GM12878 (cell line): ENCODE results near the gene NRP2. TPM values are rescaled to one million over a fixed set of nuclear protein-coding genes. Genes with fewer than 3 reads are reported as not detected.

ENCODE experiments used
- ATAC-seq: fragments of 200-7000 bp; cut with Tn5 transposase; 3 replicates; pipeline ENCODE4 v1.9.1; 2020; ENCODE audit warnings: mild to moderate bottlenecking, moderate library complexity
- BruUV-seq: library from RNA; stranded (reverse); fragments of 400-500 nt; replicated peaks from 2 replicates; lab custom pipeline; 2021; lab: Mats Ljungman, UMichigan
- CTCF ChIA-PET: fragments of 300-600 bp; sonication (Branson Sonifier 250); formaldehyde crosslinking; extraction: SDS; loops from one replicate; lab custom pipeline; 2021; ENCODE audit warnings: inconsistent platforms; lab: Yijun Ruan, JAX
- POLR2A ChIA-PET: fragments of 350-600 bp; formaldehyde crosslinking; extraction: SDS; loops from one replicate; lab custom pipeline; 2021; ENCODE audit warnings: inconsistent platforms; lab: Charles Lee
- RAD21 ChIA-PET: fragments of 300-600 bp; sonication (Branson Sonifier 250); formaldehyde crosslinking; loops from one replicate; lab custom pipeline; 2023; ENCODE audit warnings: antibody characterized with exemption; ENCODE audit not compliant: unreplicated experiment; lab: Charles Lee
- SMC1A ChIA-PET: fragments of 300-600 bp; sonication (Branson Sonifier 250); formaldehyde crosslinking; loops from one replicate; lab custom pipeline; 2023; ENCODE audit not compliant: unreplicated experiment, uncharacterized antibody; lab: Charles Lee
- DNase-seq: peaks from one replicate; pipeline ENCODE4 v3.0.0-alpha.2; 2011; ENCODE audit warnings: low read depth, low spot score
- FAIRE-seq: peaks from 3 replicates; lab custom pipeline; 2011; peaks lifted over from hg19 to GRCh38; lab: Jason Lieb, UNC
- H2AFZ ChIP-seq: 2 replicates; pipeline ENCODE4 v1.6.0; 2011; ENCODE audit warnings: low read depth, low read length, control low read depth; ENCODE audit not compliant: control insufficient read depth
- H3K27ac ChIP-seq: 2 replicates; pipeline ENCODE4 v1.5.1; 2011; ENCODE audit warnings: control low read depth; ENCODE audit not compliant: control insufficient read depth, insufficient read depth
- H3K27me3 ChIP-seq, 2 experiments: replicated peaks in 1 of 2; 2 replicates each; pipeline versions ENCODE4 v1.6.0 to v1.6.1; 2011; ENCODE audit warnings: low read length in 1 of 2; ENCODE audit not compliant: control insufficient read depth in 2 of 2, insufficient read depth in 2 of 2
- H3K36me3 ChIP-seq, 2 experiments: 2 replicates each; pipeline ENCODE4 v1.5.1; 2011; ENCODE audit warnings: low read length in 1 of 2; ENCODE audit not compliant: control insufficient read depth in 2 of 2, insufficient read depth in 2 of 2
- H3K4me1 ChIP-seq: 2 replicates; pipeline ENCODE4 v1.6.1; 2011; ENCODE audit warnings: mild to moderate bottlenecking, low read length, moderate library complexity, mixed read lengths; ENCODE audit not compliant: control insufficient read depth, insufficient read depth
- H3K4me2 ChIP-seq: 2 replicates; pipeline ENCODE4 v1.6.0; 2011; ENCODE audit warnings: control low read depth; ENCODE audit not compliant: control insufficient read depth, insufficient read depth
- H3K4me3 ChIP-seq: fragments of 200-600 bp; sonication (generic); 2 replicates; pipeline ENCODE4 v1.5.1; 2016
- H3K79me2 ChIP-seq: 2 replicates; pipeline ENCODE4 v1.6.0; 2011; ENCODE audit warnings: low read length; ENCODE audit not compliant: control insufficient read depth, insufficient read depth
- H3K9ac ChIP-seq: 2 replicates; pipeline ENCODE4 v1.8.0; 2011; ENCODE audit warnings: low read length, control low read depth, mixed read lengths; ENCODE audit not compliant: control insufficient read depth, insufficient read depth
- H3K9me3 ChIP-seq: replicated peaks from 3 replicates; pipeline ENCODE4 v1.5.1; 2011; ENCODE audit warnings: mild to moderate bottlenecking, low read length; ENCODE audit not compliant: control insufficient read depth, insufficient read depth
- H4K20me1 ChIP-seq: 2 replicates; pipeline ENCODE4 v1.6.0; 2011; ENCODE audit not compliant: control insufficient read depth, insufficient read depth
- ASH2L ChIP-seq: fragments of 300-600, 200-600 bp; sonication (generic); IDR thresholded peaks from 2 replicates; pipeline ENCODE4 v1.6.1; 2017; ENCODE audit warnings: low read depth, mild to moderate bottlenecking, borderline replicate concordance
- DPF2 ChIP-seq: fragments of 450-650 bp; IDR thresholded peaks from 2 replicates; pipeline ENCODE4 v1.6.1; 2017; ENCODE audit warnings: mild to moderate bottlenecking
- E2F4 ChIP-seq: IDR thresholded peaks from 2 replicates; pipeline ENCODE4 v1.6.1; 2012; ENCODE audit warnings: low read depth, low read length, improper control_type of control experiment
- FOS ChIP-seq: IDR thresholded peaks from 3 replicates; pipeline ENCODE4 v1.6.1; 2011; ENCODE audit warnings: borderline replicate concordance; ENCODE audit not compliant: insufficient read length; ENCODE audit errors: extremely low read depth
- HDAC6 ChIP-seq: fragments of 200-600 bp; sonication (generic); IDR thresholded peaks from one replicate; pipeline ENCODE4 v1.8.0; 2017; ENCODE audit warnings: antibody characterized with exemption; ENCODE audit not compliant: unreplicated experiment
- IRF5 ChIP-seq: fragments of 450-650 bp; IDR thresholded peaks from 2 replicates; pipeline ENCODE4 v1.6.1; 2017; ENCODE audit warnings: borderline replicate concordance
- MYB ChIP-seq: fragments of 150-350 bp; IDR thresholded peaks from 2 replicates; pipeline ENCODE4 v1.6.1; 2014; ENCODE audit warnings: mild to moderate bottlenecking, low read depth, low read length, borderline replicate concordance
- NRF1 ChIP-seq: conservative IDR thresholded peaks from 2 replicates; pipeline ENCODE4 v1.6.1; 2011; ENCODE audit warnings: mild to moderate bottlenecking, low read depth, low read length, improper control_type of control experiment
- RCOR1 ChIP-seq: conservative IDR thresholded peaks from 2 replicates; pipeline ENCODE4 v1.6.1; 2012; ENCODE audit warnings: low read depth, low read length, improper control_type of control experiment
- RELA ChIP-seq: fragments of 450-650 bp; IDR thresholded peaks from 2 replicates; pipeline ENCODE4 v1.8.0; 2014; ENCODE audit warnings: borderline replicate concordance; ENCODE audit not compliant: partially characterized antibody
- SUZ12 ChIP-seq: fragments of 200-600 bp; sonication (generic); IDR thresholded peaks from one replicate; pipeline ENCODE4 v1.6.1; 2018; ENCODE audit warnings: antibody characterized with exemption, mild to moderate bottlenecking; ENCODE audit not compliant: unreplicated experiment
- TCF12 ChIP-seq: IDR thresholded peaks from 2 replicates; pipeline ENCODE4 v1.6.1; 2011; ENCODE audit warnings: low read depth, mild to moderate bottlenecking, low read length
- TCF7 ChIP-seq: IDR thresholded peaks from 2 replicates; pipeline ENCODE4 v1.6.1; 2014; ENCODE audit warnings: antibody characterized with exemption, borderline replicate concordance
- WGBS: methylation state at CpG from one replicate; pipeline ENCODE4 v1.1.6; 2016; ENCODE audit warnings: low lambda C conversion rate; ENCODE audit not compliant: insufficient replicate concordance, insufficient coverage; ENCODE audit errors: missing lambda C conversion rate; 5-methylcytosine and 5-hydroxymethylcytosine counted together
- in situ Hi-C: fragments of 300-500 bp; cut with MboI; formaldehyde crosslinking; loops from 9 replicates; pipeline ENCODE4 v1.14.3; 2018; ENCODE audit warnings: mixed read lengths
- intact Hi-C: fragments of 100-400 bp; cut with micrococcal nuclease; formaldehyde crosslinking; loops from one replicate; pipeline ENCODE4 v1.14.2; 2022; ENCODE audit not compliant: unreplicated experiment
- polyA plus RNA-seq, 11 experiments: library from polyadenylated mRNA; depleted of rRNA in 4 of 11; unstranded in 6 of 11; stranded (reverse) in 5 of 11; fragments of >200 nt; fragmentation: Nextera tagmentation in 4 of 11; fragmentation: Illumina TruSeq in 1 of 11; extraction: Ambion mirVana in 4 of 11; extraction: Trizol in 1 of 11; gene quantifications; 1 replicate in 1 of 11; 2 replicates in 10 of 11; pipeline versions ENCODE4 v1.2.1 to v1.2.3, GENCODE V29; 2011 to 2016; ENCODE audit warnings: inconsistent platforms in 2 of 11, missing spikeins in 2 of 11, low read depth in 1 of 11
- total RNA-seq, 4 experiments: library from RNA; depleted of rRNA in 3 of 4; stranded (reverse); fragments of >200 nt in 3 of 4; fragmentation: Illumina TruSeq in 1 of 4; extraction: Trizol in 1 of 4; gene quantifications; 2 replicates each; pipeline versions ENCODE4 v1.2.1 to v1.2.3, GENCODE V29; 2013 to 2021

The NRP2 gene
- total and polyA plus RNA-seq, 10 of the 15 experiments (the other 5 are each of a cell fraction or from before 2014, with no cell fraction given), result 0.06 to 1.2 (median 0.46) TPM

GRCh38 chr2:205785507-205786260 lies 103.4 kb downstream of the NRP2 start (continued):
- TF ChIP-seq RCOR1 (no peak), IRF5 (no peak), HDAC6 (no peak), TCF12 (no peak), NRF1 (no peak), SUZ12 (no peak)

GRCh38 chr2:205786976-205787375 lies 104.7 kb downstream of the NRP2 start:
- no peaks in the 10 kb centered on the region for H3K4me1 ChIP-seq
- no peaks in the 10 kb centered on the region for H4K20me1 ChIP-seq
- POLR2A ChIA-PET, result no interaction called here
- no peak overlapping the region for H2AFZ ChIP-seq
- H3K79me2 ChIP-seq, result no peaks in the 10 kb centered on the region
- TF ChIP-seq DPF2, result no peak
- TF ChIP-seq E2F4, result no peak
- no peak for TF ChIP-seq MYB
- TF ChIP-seq FOS, result no peak
- no peak for TF ChIP-seq TCF7
- TF ChIP-seq RELA, result no peak
- TF ChIP-seq ASH2L, result no peak
- ATAC-seq (no peak), FAIRE-seq (no peak), DNase-seq (no peak)
- no peak overlapping the region for H3K4me3 ChIP-seq
- RAD21 ChIA-PET, result no interaction called here
- no peaks in the 10 kb centered on the region for H3K36me3 ChIP-seq
- no peak overlapping the region for H3K27ac ChIP-seq
- H3K9me3 ChIP-seq, result no peaks in the 10 kb centered on the region
- no peaks in the 10 kb centered on the region; a peak in 3 of 4 replicates for H3K27me3 ChIP-seq
- H3K4me2 ChIP-seq, result no peak overlapping the region
- H3K9ac ChIP-seq, result no peak overlapping the region
- CTCF ChIA-PET, result no interaction called here
- in situ Hi-C loops (no loop called here), intact Hi-C loops (no loop called here)
- SMC1A ChIA-PET, result no interaction called here
- WGBS, result 17% methylated on average over 4 of the region's 4 CpGs
- no TSS peak for BruUV-seq
